ENCODE results near the gene SSRP1.

GRCh38 chr11:57348052-57348451 lies 12.4 kb upstream of the SSRP1 start:
- no peak for TF ChIP-seq CTCF (IDR thresholded peaks at IDR 0.05)
- no peak for TF ChIP-seq POLR2AphosphoS5 (IDR thresholded peaks at IDR 0.05)
